Ovary (tissue), 9 donors: ENCODE measurements around the gene CD320. TPM values are rescaled to one million over a fixed set of nuclear protein-coding genes. Genes with fewer than 3 reads are reported as not detected.
A peak's percentile ranks its signal among the peaks of the same experiment; 100 is the strongest.

ENCODE experiments used
- DNase-seq, 5 donors: peaks; one replicate each; pipeline ENCODE4 v3.0.0-alpha.2; 2019 to 2020
- H3K27ac ChIP-seq, 2 donors: fragments of 200-600 bp; one replicate each; pipeline versions ENCODE4 v1.5.1 to v1.8.0; 2019 to 2022
- H3K27me3 ChIP-seq: fragments of 200-600 bp; one replicate; pipeline ENCODE4 v1.8.0; 2022
- H3K36me3 ChIP-seq: fragments of 200-600 bp; sonication (generic); one replicate; pipeline ENCODE4 v1.5.1; 2019
- H3K4me1 ChIP-seq: one replicate; pipeline ENCODE4 v1.8.1; 2013; ENCODE audit warnings: mild to moderate bottlenecking, moderate library complexity; ENCODE audit not compliant: insufficient read depth
- H3K4me3 ChIP-seq: fragments of 200-600 bp; sonication (generic); one replicate; pipeline ENCODE4 v1.5.1; 2017
- H3K9me3 ChIP-seq, 2 donors: fragments of 200-600 bp in 1 of 2; sonication (generic) in 1 of 2; one replicate each; pipeline versions ENCODE4 v1.5.1 to v1.8.1; 2013 to 2019; ENCODE audit warnings: mild to moderate bottlenecking in 1 of 2, moderate library complexity in 1 of 2
- EP300 ChIP-seq: sonication (generic); formaldehyde crosslinking; IDR thresholded peaks from one replicate; pipeline ENCODE4 v1.6.1; 2017; ENCODE audit warnings: antibody characterized with exemption
- POLR2A ChIP-seq: fragments of 450-650 bp; IDR thresholded peaks from one replicate; pipeline ENCODE4 v1.6.1; 2017; ENCODE audit warnings: antibody characterized with exemption, mild to moderate bottlenecking, moderate library complexity
- WGBS, 3 donors: extraction: QIAGEN DNeasy Blood & Tissue Kit in 1 of 3; methylation state at CpG; one replicate each; pipeline versions ENCODE4 v1.1.5 to v1.1.7; 2013 to 2017; 5-methylcytosine and 5-hydroxymethylcytosine counted together
- intact Hi-C, 4 donors: fragments of 100-400 bp; cut with DNase I; formaldehyde crosslinking; loops; one replicate each; pipeline versions ENCODE4 v1.11.0 to v1.15.1; 2022 to 2023
- polyA plus RNA-seq, 2 donors: library from polyadenylated mRNA; stranded (reverse); fragments of 200-250 nt in 1 of 2; fragments of 350-450 nt in 1 of 2; fragmentation: Illumina TruSeq in 1 of 2; extraction: RNeasy Lipid Tissue Mini Kit (QIAGEN cat#74804) in 1 of 2; gene quantifications; one replicate each; pipeline ENCODE4 v1.2.3, GENCODE V29; 2013 to 2014
- total RNA-seq, 7 donors: library from RNA; depleted of rRNA in 2 of 7; stranded (reverse); fragments of >200 nt in 2 of 7; fragmentation: NEBNext Ultra II Directional in 3 of 7; extraction: Animal tissue kit (Norgen Biotek cat#: 25700) in 3 of 7; gene quantifications; one replicate each; pipeline versions ENCODE4 v1.1.0 to v1.2.4, GENCODE V29; 2016 to 2023
- TF ChIP-seq, protein P1 (sequence below), 3 donors: fragments of 450-650 bp in 2 of 3; fragments of 200-600 bp in 1 of 3; IDR thresholded peaks; one replicate each; pipeline versions ENCODE4 v1.5.1 to v1.8.0; 2016 to 2022; ENCODE audit warnings: antibody characterized with exemption in 3 of 3, mild to moderate bottlenecking in 1 of 3
- donor health status: DM: no; HTN: no; CAD: no; lungs with moderate emphysema.
- donor health status: DM: no; HTN: no; CAD: no.
- donor health status: Bipolar disorder and iron deficiency.
- donor health status: DM: yes; HTN: yes; CAD: no.
- donor health status: DM: no; HTN: no; CAD: no.
- donor health status: DM: yes; HTN: yes; CAD: no.

The CD320 gene
- total and polyA plus RNA-seq, 9 donors = 1.9 to 57.0 (median 34.2) TPM

DNA sequence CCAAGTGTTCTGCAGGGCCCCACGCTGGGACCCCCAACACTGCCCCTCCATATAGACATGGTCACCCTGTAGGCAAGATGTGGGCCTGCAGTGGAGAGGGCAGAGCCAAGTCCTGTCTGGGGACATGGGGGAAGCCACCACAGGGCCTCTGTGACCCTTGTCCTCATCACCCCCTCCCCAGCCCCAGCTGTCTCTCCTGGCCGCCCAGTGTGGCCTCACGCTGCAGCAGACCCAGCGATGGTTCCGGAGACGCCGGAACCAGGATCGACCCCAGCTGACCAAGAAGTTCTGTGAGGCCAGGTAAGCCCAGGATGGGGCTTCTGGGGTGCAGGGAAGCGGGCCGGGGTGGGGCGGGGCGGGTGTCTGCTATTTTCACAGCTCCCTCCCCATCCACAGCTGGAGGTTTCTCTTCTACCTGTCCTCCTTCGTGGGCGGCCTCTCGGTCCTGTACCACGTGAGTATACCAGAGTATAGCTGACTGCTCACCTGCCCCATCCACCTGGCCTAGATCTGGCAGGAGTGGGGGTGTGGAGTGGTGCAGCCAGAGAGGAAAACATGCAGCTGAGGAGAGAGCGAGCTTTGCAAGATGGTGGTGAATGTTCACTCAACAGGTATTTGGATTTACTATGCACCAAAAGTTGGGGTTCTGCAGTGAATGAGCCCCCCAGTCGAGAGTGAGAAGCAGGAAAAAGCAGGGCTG lies 52.6 kb downstream of the CD320 start:
- 87 to 94% (median 90%) methylated on average over 17 to 18 of the region's 18 CpGs for WGBS, 3 donors

DNA sequence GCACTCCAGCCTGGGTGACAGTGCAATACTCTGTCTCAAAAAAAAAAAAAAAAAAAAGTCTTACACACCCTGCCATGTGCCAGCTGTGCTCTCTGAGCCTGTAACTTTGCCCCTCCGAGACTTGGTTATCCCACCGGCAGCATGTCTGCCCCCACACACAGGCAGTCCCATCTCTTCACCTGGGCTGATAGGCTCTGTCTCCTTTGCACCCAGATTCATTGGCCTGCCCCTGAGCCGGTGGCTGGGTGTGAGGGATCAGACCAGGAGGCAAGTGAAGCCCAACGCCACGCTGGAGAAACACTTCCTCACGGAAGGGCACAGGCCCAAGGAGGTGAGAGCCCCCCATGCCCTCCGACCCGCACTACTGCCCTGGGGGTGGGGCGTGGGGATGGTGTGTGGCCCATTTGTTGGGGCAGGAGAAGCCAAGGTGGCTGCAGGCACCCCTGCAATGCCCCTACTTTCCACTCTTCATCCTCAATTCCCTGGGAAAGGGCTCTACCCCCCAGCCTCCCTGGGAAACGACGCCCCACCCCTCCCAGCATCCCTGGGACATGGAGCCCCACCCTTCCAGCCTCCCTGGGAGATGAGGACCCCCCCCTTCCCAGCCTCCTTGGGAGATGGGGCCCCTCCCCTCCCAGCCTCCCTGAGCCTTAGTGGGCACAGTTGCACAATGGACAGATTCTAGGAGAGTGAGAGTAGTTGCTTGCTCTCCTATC lies 53.7 kb downstream of the CD320 start:
- TF ChIP-seq EP300 = no peak
- TF ChIP-seq, protein P1, sequence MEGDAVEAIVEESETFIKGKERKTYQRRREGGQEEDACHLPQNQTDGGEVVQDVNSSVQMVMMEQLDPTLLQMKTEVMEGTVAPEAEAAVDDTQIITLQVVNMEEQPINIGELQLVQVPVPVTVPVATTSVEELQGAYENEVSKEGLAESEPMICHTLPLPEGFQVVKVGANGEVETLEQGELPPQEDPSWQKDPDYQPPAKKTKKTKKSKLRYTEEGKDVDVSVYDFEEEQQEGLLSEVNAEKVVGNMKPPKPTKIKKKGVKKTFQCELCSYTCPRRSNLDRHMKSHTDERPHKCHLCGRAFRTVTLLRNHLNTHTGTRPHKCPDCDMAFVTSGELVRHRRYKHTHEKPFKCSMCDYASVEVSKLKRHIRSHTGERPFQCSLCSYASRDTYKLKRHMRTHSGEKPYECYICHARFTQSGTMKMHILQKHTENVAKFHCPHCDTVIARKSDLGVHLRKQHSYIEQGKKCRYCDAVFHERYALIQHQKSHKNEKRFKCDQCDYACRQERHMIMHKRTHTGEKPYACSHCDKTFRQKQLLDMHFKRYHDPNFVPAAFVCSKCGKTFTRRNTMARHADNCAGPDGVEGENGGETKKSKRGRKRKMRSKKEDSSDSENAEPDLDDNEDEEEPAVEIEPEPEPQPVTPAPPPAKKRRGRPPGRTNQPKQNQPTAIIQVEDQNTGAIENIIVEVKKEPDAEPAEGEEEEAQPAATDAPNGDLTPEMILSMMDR (IDR thresholded peaks at IDR 0.05) = no peak
- no peak for TF ChIP-seq POLR2A
- Histone ChIP-seq H3K9me3 (no peaks in the 10 kb centered on the region), H3K36me3 (no peaks in the 10 kb centered on the region), H3K4me3 (no peak overlapping the region), H3K27ac (no peak overlapping the region), H3K4me1 (peaks cover 3% of the 10 kb centered on the region), H3K27me3 (no peaks in the 10 kb centered on the region)
- WGBS, 3 donors = 84 to 87% (median 85%) methylated on average over 11 of the region's 11 CpGs
- intact Hi-C loops = loop anchor here in 3 of 4 donors (5.0 to 10.0 kb wide), 5 partner anchors 90 to 310 kb away; partner anchors contain the start of gene TIMM44 (in 1 of the 3)
- no peak for DNase-seq

More for the DNA sequence above, 52.6 kb downstream of the CD320 start:
- no peak overlapping the region for H3K4me3 ChIP-seq
- no peak for DNase-seq
- H3K27ac ChIP-seq = no peak overlapping the region
- no peaks in the 10 kb centered on the region for H3K27me3 ChIP-seq
- peaks cover 2% of the 10 kb centered on the region for H3K4me1 ChIP-seq
- no peaks in the 10 kb centered on the region for H3K9me3 ChIP-seq
- no peaks in the 10 kb centered on the region for H3K36me3 ChIP-seq
- TF ChIP-seq, protein P1 (IDR thresholded peaks at IDR 0.05) = no peak
- TF ChIP-seq EP300 (no peak), POLR2A (no peak)
- intact Hi-C loops = loop anchor here in 3 of 4 donors (10.0 kb wide), 4 partner anchors 91 to 311 kb away; partner anchors contain the start of gene TIMM44 (in 1 of the 3)

DNA sequence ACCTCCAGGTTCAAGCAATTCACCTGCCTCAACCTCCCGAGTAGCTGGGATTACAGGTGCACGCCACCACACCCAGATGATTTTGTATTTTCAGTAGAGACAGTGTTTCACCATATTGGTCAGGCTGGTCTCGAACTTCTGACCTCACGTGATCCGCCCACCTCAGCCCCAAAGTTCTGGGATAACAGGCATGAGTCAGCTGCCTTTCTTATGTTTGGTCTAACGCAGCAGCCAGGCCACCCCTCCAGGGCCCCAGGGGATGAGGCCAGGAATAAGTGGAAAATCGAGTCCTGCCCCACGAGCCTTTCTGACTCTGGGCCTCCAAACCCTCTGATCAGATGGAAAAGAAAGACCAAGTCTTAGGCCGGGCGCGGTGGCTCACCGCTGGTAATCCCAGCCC lies 54.5 kb downstream of the CD320 start:
- no peaks in the 10 kb centered on the region for H3K9me3 ChIP-seq
- intact Hi-C loops = loop anchor here in 3 of 4 donors (1.0 to 10.0 kb wide), 6 partner anchors 89 to 309 kb away; partner anchors contain the start of gene TIMM44 (in 1 of the 3)
- no peak overlapping the region for H3K27ac ChIP-seq
- peaks cover 3% of the 10 kb centered on the region for H3K4me1 ChIP-seq
- no peak overlapping the region for H3K4me3 ChIP-seq
- TF ChIP-seq POLR2A (no peak), EP300 (no peak)
- TF ChIP-seq, protein P1 (IDR thresholded peaks at IDR 0.05) = no peak
- no peaks in the 10 kb centered on the region for H3K36me3 ChIP-seq
- 76 to 84% (median 77%) methylated on average over 11 to 12 of the region's 12 CpGs for whole genome bisulfite sequencing, 3 donors
- DNase-seq = no peak
- H3K27me3 ChIP-seq = no peaks in the 10 kb centered on the region

DNA sequence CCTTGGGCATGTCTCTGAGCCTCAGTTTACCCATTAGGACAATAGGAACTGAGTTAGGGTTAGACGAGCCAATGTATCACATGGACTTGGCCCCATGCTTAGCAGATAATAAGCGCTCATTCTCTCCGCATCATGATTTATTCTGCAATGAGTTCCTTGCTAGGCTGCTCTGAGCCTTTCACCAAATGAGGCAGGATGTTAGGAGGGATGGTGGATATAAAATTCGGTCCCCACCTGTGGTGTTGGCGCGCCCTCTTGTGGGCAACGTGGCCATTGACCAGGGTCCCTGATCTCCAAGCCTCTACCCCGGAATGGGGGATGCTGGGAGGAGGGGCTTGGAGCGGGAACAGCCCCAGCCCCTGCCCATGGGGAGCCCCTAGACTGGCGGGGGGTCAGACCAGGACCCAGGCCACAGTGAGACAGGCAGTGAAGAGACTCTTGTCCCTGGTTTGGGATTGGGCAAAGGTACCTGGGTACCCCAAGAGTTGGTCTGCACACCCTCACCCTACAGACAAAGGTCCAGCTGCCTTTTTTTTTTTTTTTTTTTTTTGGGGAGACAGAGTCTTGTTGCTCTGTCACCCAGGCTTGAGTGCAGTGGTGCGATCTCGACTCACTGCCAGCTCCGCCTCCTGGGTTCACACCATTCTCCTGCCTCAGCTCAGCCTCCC lies 55.1 kb downstream of the CD320 start:
- peak; percentile 73 to 91 (median 87) for DNase-seq
- TF ChIP-seq, protein P1 (IDR thresholded peaks at IDR 0.05) = peak; percentile 82 to 91 (median 86)
- no peak for TF ChIP-seq POLR2A
- H3K27ac ChIP-seq = no peak overlapping the region

More for the DNA sequence above, 55.1 kb downstream of the CD320 start:
- 20 to 24% (median 21%) methylated on average over 13 of the region's 13 CpGs for WGBS, 3 donors
- intact Hi-C loops = loop anchor here in 3 of 4 donors (1.0 to 10.0 kb wide), 6 partner anchors 88 to 309 kb away; partner anchors contain the start of gene TIMM44 (in 1 of the 3)
- no peaks in the 10 kb centered on the region for H3K36me3 ChIP-seq
- no peaks in the 10 kb centered on the region for H3K9me3 ChIP-seq
- H3K27me3 ChIP-seq = no peaks in the 10 kb centered on the region
- peaks cover 3% of the 10 kb centered on the region for H3K4me1 ChIP-seq
- no peak overlapping the region for H3K4me3 ChIP-seq
